ENCODE results near the gene LRRK1. TPM values are rescaled to one million over a fixed set of nuclear protein-coding genes. Genes with fewer than 3 reads are reported as not detected.
"Not testable (repeated sequence)": the region's sequence is repeated elsewhere in the genome, so short reads cannot be mapped to it uniquely, and the experiment has no call there.

The LRRK1 gene
- total RNA-seq, 4 donors from 2014 or later = 14.8 to 29.3 (median 19.1) TPM

- intact Hi-C loops (cut with DNase I; ENCODE audit: low total_unique reads) = no loop called here
- no peak overlapping the region for H3K4me3 ChIP-seq (ENCODE audit: low read depth, poor library complexity, severe bottlenecking)
- no peak for DNase-seq (ENCODE audit: low spot score in 2 of 2)
- 96 to 100% methylated on average over 2 of the region's 2 CpGs for WGBS, 2 donors
- TF ChIP-seq CTCF (IDR thresholded peaks at IDR 0.05) = no peak
- no peak for TF ChIP-seq POLR2A (IDR thresholded peaks at IDR 0.05)
These were observed 171.3 kb downstream of the LRRK1 start for GRCh38 chr15:101090428-101090790.

DNA sequence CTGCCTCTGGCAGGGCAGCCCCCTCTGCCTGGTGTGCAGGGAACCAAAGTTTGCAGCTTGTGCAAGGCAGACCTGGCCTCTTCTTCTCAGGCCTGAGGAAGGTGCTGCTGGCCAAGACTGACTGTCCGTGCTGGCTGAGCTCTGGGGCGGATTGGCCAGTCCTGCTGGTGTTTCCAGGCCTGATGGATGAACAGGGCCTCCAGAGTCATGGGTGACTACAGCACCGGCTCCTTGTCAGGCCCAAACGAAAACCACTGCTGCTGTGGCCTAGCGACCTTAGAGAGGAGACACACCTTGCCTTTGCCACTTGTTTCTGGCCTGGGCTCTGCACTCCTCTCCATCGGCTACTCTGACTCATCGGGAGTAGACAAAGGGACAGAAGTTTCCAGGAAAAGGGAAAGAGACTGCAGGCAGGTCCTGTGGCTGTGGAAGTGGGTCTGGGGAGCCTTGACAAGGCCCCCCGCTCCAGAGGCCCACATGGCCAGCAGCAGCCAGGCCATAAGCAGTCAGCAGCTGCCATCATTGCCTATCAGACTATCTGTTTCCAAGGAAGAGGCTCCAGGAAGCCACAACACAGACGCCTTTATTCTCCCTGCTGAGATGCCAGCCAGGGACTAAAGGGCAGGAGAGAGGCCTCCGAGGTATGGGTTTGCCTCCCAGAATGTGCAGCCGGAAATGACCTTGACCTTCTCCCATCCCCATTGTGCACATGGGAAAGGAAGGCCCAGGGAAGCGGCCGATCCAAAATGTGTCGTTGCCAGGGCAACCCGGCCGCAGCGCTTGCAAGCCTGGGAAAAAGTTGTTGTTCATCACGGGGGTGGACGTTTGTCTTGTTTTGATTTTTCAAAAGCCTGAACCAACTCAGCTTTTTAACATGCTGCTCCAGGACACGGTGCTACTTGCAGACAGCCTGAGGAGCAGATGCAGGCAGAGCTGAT, 172.2 kb downstream of the LRRK1 start:
- DNase-seq (ENCODE audit: low spot score in 2 of 2) = no peak
- 43 to 62% methylated on average over 20 of the region's 20 CpGs for WGBS, 2 donors
- H3K4me3 ChIP-seq (ENCODE audit: low read depth, poor library complexity, severe bottlenecking) = no peak overlapping the region
- intact Hi-C loops (cut with DNase I; ENCODE audit: low total_unique reads) = no loop called here
- TF ChIP-seq CTCF (IDR thresholded peaks at IDR 0.05) (no peak), POLR2A (IDR thresholded peaks at IDR 0.05) (no peak)

- DNase-seq (ENCODE audit: low spot score in 2 of 2) = no peak
- H3K4me3 ChIP-seq (ENCODE audit: low read depth, poor library complexity, severe bottlenecking) = no peak overlapping the region
- no peak for TF ChIP-seq CTCF (IDR thresholded peaks at IDR 0.05)
- no peak for TF ChIP-seq POLR2A (IDR thresholded peaks at IDR 0.05)
- 68 to 78% methylated on average over 10 to 11 of the region's 11 CpGs for WGBS, 2 donors
- intact Hi-C loops (cut with DNase I; ENCODE audit: low total_unique reads) = no loop called here
These were observed 173.2 kb downstream of the LRRK1 start for GRCh38 chr15:101092156-101092866.

DNA sequence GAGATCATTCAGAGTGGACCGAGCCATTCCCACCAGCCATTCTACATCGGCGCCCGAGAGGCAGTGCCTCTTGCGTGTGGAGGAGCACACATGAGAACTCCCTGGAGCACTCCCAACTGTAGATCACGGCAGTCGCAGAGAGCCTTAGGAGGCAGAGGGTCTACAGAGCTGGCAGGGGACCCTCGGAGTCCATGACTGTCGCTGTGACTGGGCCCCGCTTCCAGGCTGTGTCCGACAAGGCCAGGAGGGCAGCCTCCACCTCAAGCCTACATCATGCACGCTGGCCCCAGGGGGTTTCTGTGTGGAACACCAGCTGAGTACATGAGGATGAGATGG, 173.7 kb downstream of the LRRK1 start:
- 97 to 99% methylated on average over 12 of the region's 12 CpGs for WGBS, 2 donors
- no peak for DNase-seq (ENCODE audit: low spot score in 2 of 2)

DNA sequence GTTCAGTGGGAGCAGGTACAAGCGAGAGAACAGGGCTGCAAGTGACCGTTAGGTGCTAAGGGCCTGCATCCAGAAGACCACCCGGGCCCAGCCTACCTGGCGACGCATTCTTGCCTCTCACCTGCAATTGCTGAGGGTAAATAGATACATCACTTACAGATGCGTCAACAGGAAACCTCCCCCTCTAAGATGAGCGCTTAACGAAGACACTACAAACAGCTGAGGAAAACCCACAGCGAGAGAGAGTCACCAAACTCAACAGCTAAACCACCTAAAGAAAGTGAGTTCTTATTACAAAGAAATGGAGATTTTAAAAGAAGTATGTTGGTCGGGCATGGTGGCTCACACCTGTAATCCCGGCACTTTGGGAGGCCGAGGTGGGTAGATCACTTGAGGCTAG, 174.8 kb downstream of the LRRK1 start:
- no peak overlapping the region for H3K4me3 ChIP-seq (ENCODE audit: low read depth, poor library complexity, severe bottlenecking)
- intact Hi-C loops (cut with DNase I; ENCODE audit: low total_unique reads) = no loop called here
- 86 to 91% methylated on average over 12 of the region's 12 CpGs for WGBS, 2 donors
- DNase-seq (ENCODE audit: low spot score in 2 of 2) = no peak
- TF ChIP-seq POLR2A (IDR thresholded peaks at IDR 0.05) (no peak), CTCF (IDR thresholded peaks at IDR 0.05) (no peak)

More for the DNA sequence above, 173.7 kb downstream of the LRRK1 start:
- intact Hi-C loops (cut with DNase I; ENCODE audit: low total_unique reads) = no loop called here
- no peak overlapping the region for H3K4me3 ChIP-seq (ENCODE audit: low read depth, poor library complexity, severe bottlenecking)
- TF ChIP-seq POLR2A (IDR thresholded peaks at IDR 0.05) (no peak), CTCF (IDR thresholded peaks at IDR 0.05) (no peak)

DNA sequence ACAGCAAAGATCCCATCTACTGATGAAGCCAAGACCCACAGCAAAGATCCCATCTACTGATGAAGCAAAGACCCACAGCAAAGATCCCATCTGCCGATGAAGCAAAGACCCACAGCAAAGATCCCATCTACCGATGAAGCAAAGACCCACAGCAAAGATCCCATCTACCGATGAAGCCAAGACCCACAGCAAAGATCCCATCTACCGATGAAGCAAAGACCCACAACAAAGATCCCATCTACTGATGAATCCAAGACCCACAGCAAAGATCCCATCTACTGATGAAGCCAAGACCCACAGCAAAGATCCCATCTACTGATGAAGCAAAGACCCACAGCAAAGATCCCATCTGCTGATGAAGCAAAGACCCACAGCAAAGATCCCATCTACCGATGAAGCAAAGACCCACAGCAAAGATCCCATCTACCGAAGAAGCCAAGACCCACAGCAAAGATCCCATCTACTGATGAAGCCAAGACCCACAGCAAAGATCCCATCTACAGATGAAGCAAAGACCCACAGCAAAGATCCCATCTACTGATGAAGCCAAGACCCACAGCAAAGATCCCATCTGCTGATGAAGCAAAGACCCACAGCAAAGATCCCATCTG, 176.7 kb downstream of the LRRK1 start:
- intact Hi-C loops (cut with DNase I; ENCODE audit: low total_unique reads); DNase-seq (ENCODE audit: low spot score in 2 of 2); H3K4me3 ChIP-seq (ENCODE audit: low read depth, poor library complexity, severe bottlenecking): not testable (repeated sequence)
- 57 to 62% methylated on average over 4 to 6 of the region's 6 CpGs for WGBS, 2 donors
